Activated naive CD8-positive, alpha-beta T cell treated with anti-CD3 and anti-CD28 coated beads for 36 hours (primary cell): ENCODE measurements around the gene HAND1. TPM values are rescaled to one million over a fixed set of nuclear protein-coding genes. Genes with fewer than 3 reads are reported as not detected.
A peak's percentile ranks its signal among the peaks of the same experiment; 100 is the strongest.

Experiments
- DNase-seq: peaks from one replicate; pipeline ENCODE4 v3.0.0; 2021
- H3K27ac Mint-ChIP-seq: one replicate; pipeline ENCODE4 v1.8.0; 2022; ENCODE audit warnings: mild to moderate bottlenecking, moderate library complexity, mixed read lengths
- H3K27me3 Mint-ChIP-seq: one replicate; pipeline ENCODE4 v1.8.0; 2022; ENCODE audit warnings: mild to moderate bottlenecking, mixed read lengths
- H3K36me3 Mint-ChIP-seq: one replicate; pipeline ENCODE4 v1.8.0; 2021; ENCODE audit warnings: mild to moderate bottlenecking, mixed read lengths
- H3K4me1 Mint-ChIP-seq: one replicate; pipeline ENCODE4 v1.8.0; 2021; ENCODE audit warnings: mixed read lengths
- H3K4me3 Mint-ChIP-seq: one replicate; pipeline ENCODE4 v1.8.0; 2022; ENCODE audit warnings: mild to moderate bottlenecking, moderate library complexity, mixed read lengths
- H3K9me3 Mint-ChIP-seq: one replicate; pipeline ENCODE4 v1.8.0; 2022; ENCODE audit warnings: mixed read lengths
- total RNA-seq, 2 experiments: library from RNA; stranded (reverse); gene quantifications; one replicate each; pipeline ENCODE4 v1.2.3, GENCODE V29; 2021

HAND1 gene
- total RNA-seq, 2 experiments from 2014 or later: not detected

GRCh38 chr5:154464438-154464837, 13.6 kb downstream of the HAND1 start:
- H3K36me3 Mint-ChIP-seq: no peaks in the 10 kb centered on the region
- H3K27me3 Mint-ChIP-seq: peaks cover 19% of the 10 kb centered on the region
- H3K27ac Mint-ChIP-seq: no peak overlapping the region
- H3K9me3 Mint-ChIP-seq: no peaks in the 10 kb centered on the region
- no peak overlapping the region for H3K4me3 Mint-ChIP-seq
- no peaks in the 10 kb centered on the region for H3K4me1 Mint-ChIP-seq
- no peak for DNase-seq

- Mint-ChIP-seq H3K4me3 (no peak overlapping the region), H3K4me1 (no peaks in the 10 kb centered on the region), H3K27ac (no peak overlapping the region), H3K27me3 (no peaks in the 10 kb centered on the region), H3K9me3 (no peaks in the 10 kb centered on the region), H3K36me3 (peaks cover 4% of the 10 kb centered on the region)
- no peak for DNase-seq
Measured at GRCh38 chr5:154461531-154461930, 16.5 kb downstream of the HAND1 start.

GRCh38 chr5:154460172-154460571, 17.9 kb downstream of the HAND1 start:
- H3K4me1 Mint-ChIP-seq: no peaks in the 10 kb centered on the region
- H3K27ac Mint-ChIP-seq: no peak overlapping the region
- no peaks in the 10 kb centered on the region for H3K9me3 Mint-ChIP-seq

GRCh38 chr5:154459015-154459414, 19.0 kb downstream of the HAND1 start:
- Mint-ChIP-seq H3K27ac (no peak overlapping the region), H3K4me3 (no peak overlapping the region), H3K36me3 (peaks cover 8% of the 10 kb centered on the region), H3K4me1 (no peaks in the 10 kb centered on the region), H3K27me3 (no peaks in the 10 kb centered on the region), H3K9me3 (no peaks in the 10 kb centered on the region)
- no peak for DNase-seq

More at GRCh38 chr5:154460172-154460571, 17.9 kb downstream of the HAND1 start:
- Mint-ChIP-seq H3K36me3 (peaks cover 8% of the 10 kb centered on the region), H3K27me3 (no peaks in the 10 kb centered on the region), H3K4me3 (no peak overlapping the region)
- no peak for DNase-seq

- DNase-seq: no peak
Measured at GRCh38 chr5:154456540-154456939, 21.5 kb downstream of the HAND1 start.

GRCh38 chr5:154455585-154455984, 22.4 kb downstream of the HAND1 start:
- Mint-ChIP-seq H3K27ac (no peak overlapping the region), H3K9me3 (no peaks in the 10 kb centered on the region), H3K36me3 (peaks cover 13% of the 10 kb centered on the region), H3K27me3 (no peaks in the 10 kb centered on the region), H3K4me1 (peaks cover 1% of the 10 kb centered on the region), H3K4me3 (no peak overlapping the region)
- no peak for DNase-seq

More at GRCh38 chr5:154456540-154456939, 21.5 kb downstream of the HAND1 start:
- Mint-ChIP-seq H3K4me3 (no peak overlapping the region), H3K27ac (no peak overlapping the region), H3K9me3 (no peaks in the 10 kb centered on the region), H3K4me1 (no peaks in the 10 kb centered on the region), H3K27me3 (no peaks in the 10 kb centered on the region), H3K36me3 (peaks cover 13% of the 10 kb centered on the region)

- H3K9me3 Mint-ChIP-seq: no peaks in the 10 kb centered on the region
- H3K27ac Mint-ChIP-seq: no peak overlapping the region
- H3K27me3 Mint-ChIP-seq: no peaks in the 10 kb centered on the region
- no peak overlapping the region for H3K4me3 Mint-ChIP-seq
- H3K36me3 Mint-ChIP-seq: peaks cover 13% of the 10 kb centered on the region
- peaks cover 31% of the 10 kb centered on the region for H3K4me1 Mint-ChIP-seq
- DNase-seq: no peak
Measured at GRCh38 chr5:154451957-154452356, 26.1 kb downstream of the HAND1 start.

- Mint-ChIP-seq H3K4me3 (no peak overlapping the region), H3K4me1 (peaks cover 33% of the 10 kb centered on the region), H3K27ac (no peak overlapping the region), H3K27me3 (no peaks in the 10 kb centered on the region), H3K36me3 (peaks cover 16% of the 10 kb centered on the region), H3K9me3 (no peaks in the 10 kb centered on the region)
- no peak for DNase-seq
Measured at GRCh38 chr5:154449786-154450185, 28.2 kb downstream of the HAND1 start.

GRCh38 chr5:154447089-154447725, 30.8 kb downstream of the HAND1 start:
- H3K27ac Mint-ChIP-seq: peak overlapping the region; percentile 42
- H3K27me3 Mint-ChIP-seq: no peaks in the 10 kb centered on the region
- peaks cover 37% of the 10 kb centered on the region for H3K4me1 Mint-ChIP-seq
- no peaks in the 10 kb centered on the region for H3K9me3 Mint-ChIP-seq
- DNase-seq: no peak
- H3K4me3 Mint-ChIP-seq: peak overlapping the region; percentile 90
- H3K36me3 Mint-ChIP-seq: peaks cover 19% of the 10 kb centered on the region

- Mint-ChIP-seq H3K27me3 (no peaks in the 10 kb centered on the region), H3K4me1 (peaks cover 41% of the 10 kb centered on the region), H3K9me3 (no peaks in the 10 kb centered on the region), H3K27ac (peak overlapping the region; percentile 42), H3K36me3 (peaks cover 27% of the 10 kb centered on the region), H3K4me3 (peak overlapping the region; percentile 90)
- DNase-seq: peak; percentile 42
Measured at GRCh38 chr5:154446195-154447088, 31.6 kb downstream of the HAND1 start.

- H3K4me1 Mint-ChIP-seq: peaks cover 43% of the 10 kb centered on the region
- H3K4me3 Mint-ChIP-seq: peak within 1 kb of the TSS; percentile 98
- no peaks in the 10 kb centered on the region for H3K9me3 Mint-ChIP-seq
- H3K27me3 Mint-ChIP-seq: no peaks in the 10 kb centered on the region
- H3K27ac Mint-ChIP-seq: peak within 1 kb of the TSS; percentile 94
- peaks cover 35% of the 10 kb centered on the region for H3K36me3 Mint-ChIP-seq
- peak; percentile 97 for DNase-seq
Measured at GRCh38 chr5:154445422-154446194, 32.4 kb downstream of the HAND1 start, which contains the start of gene SAP30L. SAP30L (plus strand) TSS chr5:154445997; CDS start chr5:154446605, 608 bp downstream.

- H3K9me3 Mint-ChIP-seq: no peaks in the 10 kb centered on the region
Measured at GRCh38 chr5:154444556-154445421, 33.2 kb downstream of the HAND1 start.

GRCh38 chr5:154442801-154443200, 35.2 kb downstream of the HAND1 start:
- Mint-ChIP-seq H3K4me1 (peaks cover 19% of the 10 kb centered on the region), H3K4me3 (no peak overlapping the region), H3K27me3 (no peaks in the 10 kb centered on the region), H3K36me3 (peaks cover 39% of the 10 kb centered on the region), H3K9me3 (no peaks in the 10 kb centered on the region), H3K27ac (no peak overlapping the region)
- DNase-seq: no peak

More at GRCh38 chr5:154444556-154445421, 33.2 kb downstream of the HAND1 start:
- Mint-ChIP-seq H3K27me3 (no peaks in the 10 kb centered on the region), H3K4me3 (peak overlapping the region; percentile 98), H3K27ac (peak overlapping the region; percentile 94), H3K4me1 (peaks cover 36% of the 10 kb centered on the region), H3K36me3 (peaks cover 34% of the 10 kb centered on the region)
- peak; percentile 13 for DNase-seq

GRCh38 chr5:154440540-154440939, 37.5 kb downstream of the HAND1 start:
- DNase-seq: no peak
- Mint-ChIP-seq H3K9me3 (no peaks in the 10 kb centered on the region), H3K36me3 (peaks cover 49% of the 10 kb centered on the region), H3K27ac (no peak overlapping the region), H3K4me1 (peaks cover 11% of the 10 kb centered on the region), H3K4me3 (no peak overlapping the region), H3K27me3 (no peaks in the 10 kb centered on the region)
